Islet precursor cell (in vitro differentiated cells): Measurements from ENCODE around the gene GBGT1.

Experiments
- DNase-seq: peaks from one replicate; pipeline ENCODE4 v3.0.0-alpha.2; 2018

GBGT1 gene

DNA sequence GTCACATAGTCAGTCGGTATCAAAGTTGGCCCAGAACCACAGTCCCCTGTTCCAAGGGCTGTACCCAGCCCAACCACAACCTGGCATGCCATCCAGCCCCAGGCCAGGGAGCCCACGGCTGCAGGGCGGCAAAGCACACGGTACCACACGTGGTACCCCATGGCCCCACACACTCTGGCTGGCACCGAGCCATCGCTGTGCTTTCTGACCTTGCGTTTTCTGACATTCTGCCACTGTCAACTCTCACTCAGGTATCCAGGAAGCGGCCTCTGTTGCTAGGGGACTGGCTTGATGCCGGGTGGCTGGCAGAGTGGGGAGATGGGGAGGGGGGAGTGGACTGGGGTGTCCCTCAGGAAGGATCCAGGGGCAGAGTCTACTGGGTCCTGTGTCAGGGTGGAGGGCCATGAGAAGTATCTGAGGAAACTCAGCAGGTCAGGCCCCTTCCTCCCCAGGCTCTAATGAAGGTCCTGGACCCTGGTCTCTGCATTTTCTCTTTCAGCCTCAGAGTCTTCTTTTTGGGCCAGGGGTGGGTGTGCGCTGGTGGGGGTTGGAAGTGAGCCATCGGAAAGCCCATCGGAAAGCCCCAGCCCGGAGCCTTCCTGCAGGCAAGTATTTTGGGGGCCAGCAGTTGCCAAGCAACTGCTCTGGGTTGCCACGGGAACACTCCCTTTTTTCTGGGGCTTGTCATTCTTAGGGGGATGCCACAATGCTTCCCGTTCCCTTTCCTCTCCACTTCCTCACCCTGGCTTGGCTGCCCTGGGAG, 21.7 kb downstream of the GBGT1 start:
- DNase-seq: no peak

- DNase-seq: no peak
Measured at GRCh38 chr9:133140606-133141005, 23.1 kb downstream of the GBGT1 start.

GRCh38 chr9:133140174-133140505, 23.6 kb downstream of the GBGT1 start:
- no peak for DNase-seq

DNA sequence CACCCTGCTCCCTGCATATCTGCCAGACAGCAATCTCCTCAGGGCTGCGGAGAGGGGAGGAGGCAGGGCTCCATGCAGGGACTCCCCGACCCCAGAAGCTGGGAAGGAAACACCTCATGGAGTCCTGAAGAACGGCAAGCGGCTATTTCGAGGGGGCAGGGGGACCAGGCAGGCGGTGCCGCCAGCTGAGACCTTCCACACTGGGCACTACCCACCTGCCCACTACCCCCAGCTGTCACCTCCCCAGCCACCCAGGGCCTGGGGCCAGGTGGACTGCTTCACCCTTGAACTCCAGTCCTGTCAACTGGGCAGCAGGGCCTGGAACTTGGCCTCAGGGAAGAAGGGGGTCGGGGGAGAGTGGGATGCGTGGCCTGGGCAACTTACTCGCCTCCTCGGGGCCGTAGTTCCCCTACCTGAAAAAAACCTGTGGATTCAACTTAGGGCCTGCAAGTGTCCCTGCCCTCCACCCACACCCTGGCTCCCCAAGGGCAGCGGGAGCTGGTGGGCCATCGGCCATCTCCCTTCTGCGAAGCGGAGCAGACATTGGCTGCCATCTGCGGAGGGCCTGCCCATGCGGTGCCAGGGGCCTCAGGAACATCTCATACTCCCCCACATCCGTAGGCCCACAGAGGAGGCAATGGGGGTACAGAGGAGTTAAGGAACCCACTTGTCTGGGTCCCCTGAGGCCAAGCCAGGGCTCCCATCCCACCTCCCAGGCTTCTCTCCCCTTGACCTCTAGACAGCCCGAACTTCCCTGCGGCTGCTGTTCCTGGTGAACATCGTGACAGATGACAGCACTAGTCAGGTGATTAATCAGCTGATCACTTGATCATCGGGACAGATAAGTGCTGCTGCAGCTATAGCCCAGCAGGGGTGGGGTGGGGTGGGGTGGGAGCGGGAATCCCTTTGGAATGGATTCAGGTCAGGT, 24.2 kb downstream of the GBGT1 start:
- no peak for DNase-seq

DNA sequence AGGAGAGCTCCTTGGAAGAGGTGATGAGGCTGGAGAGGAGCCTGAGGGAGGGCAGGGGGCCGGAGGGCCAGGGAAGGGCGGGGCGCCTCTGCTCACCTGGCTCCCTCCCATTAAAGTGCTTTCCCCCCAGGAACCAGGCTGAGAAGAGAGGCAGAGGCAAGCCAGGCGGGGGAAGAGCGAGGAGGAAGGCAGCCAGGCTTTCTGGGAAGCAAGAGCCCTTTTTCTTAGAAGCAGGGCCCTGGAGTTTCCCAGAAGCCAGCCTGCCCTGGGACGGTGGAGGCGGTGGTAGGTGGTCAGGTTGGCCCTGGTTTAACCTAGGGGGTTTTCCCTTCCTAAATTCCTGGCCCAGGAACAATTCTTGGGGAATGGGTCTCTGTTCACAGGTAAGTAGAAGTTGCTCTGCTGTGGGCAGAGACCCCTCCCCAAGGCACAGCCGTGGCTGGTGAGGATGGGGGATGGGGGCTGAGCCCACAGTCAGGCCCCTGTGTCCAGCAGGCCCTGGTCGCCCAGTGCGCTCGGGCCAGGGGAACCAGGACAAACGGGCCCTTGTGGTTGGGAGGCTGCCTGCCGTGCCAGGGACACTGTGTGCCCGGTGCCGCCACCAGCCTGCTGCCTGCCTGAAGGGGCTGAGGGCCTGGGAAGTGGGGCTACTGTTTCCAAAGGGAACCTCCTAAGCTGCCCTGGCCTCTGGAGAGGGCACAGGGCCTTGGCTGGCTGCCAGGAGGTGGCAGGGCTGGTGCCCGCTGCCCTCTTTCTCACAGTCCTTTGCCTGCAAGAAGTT, 26.1 kb downstream of the GBGT1 start:
- DNase-seq: no peak

DNA sequence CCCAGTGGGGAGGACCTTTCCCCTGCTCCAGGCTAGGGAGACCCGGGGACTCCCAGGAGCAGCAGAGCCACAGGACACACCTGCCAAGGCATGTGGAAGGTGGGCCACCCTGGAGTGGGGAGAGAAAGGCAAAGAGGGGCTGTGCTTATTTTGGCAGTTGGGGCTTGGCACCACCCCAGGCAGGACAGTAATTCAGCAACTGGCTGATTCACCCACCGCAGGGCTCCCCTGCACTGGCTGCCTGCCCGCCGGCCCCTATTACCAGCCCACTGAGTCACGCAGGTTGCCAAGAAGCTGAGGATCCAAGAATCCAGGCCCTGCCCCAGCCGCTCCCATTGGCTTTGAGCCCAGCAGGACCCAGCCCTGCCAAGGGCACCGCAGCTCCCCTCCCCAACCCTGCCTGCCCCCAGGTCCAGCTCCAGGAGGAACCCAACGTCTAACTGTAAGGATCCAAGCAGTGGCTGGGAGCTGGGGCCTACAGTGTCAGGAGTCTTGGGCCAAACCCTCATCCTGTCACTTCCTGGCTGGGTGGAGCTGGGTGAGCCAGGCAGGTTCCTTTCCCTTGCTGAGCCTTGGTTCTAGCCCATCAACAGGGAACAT, 28.5 kb downstream of the GBGT1 start:
- DNase-seq: no peak

GRCh38 chr9:133134388-133135145, 29.1 kb downstream of the GBGT1 start:
- no peak for DNase-seq

DNA sequence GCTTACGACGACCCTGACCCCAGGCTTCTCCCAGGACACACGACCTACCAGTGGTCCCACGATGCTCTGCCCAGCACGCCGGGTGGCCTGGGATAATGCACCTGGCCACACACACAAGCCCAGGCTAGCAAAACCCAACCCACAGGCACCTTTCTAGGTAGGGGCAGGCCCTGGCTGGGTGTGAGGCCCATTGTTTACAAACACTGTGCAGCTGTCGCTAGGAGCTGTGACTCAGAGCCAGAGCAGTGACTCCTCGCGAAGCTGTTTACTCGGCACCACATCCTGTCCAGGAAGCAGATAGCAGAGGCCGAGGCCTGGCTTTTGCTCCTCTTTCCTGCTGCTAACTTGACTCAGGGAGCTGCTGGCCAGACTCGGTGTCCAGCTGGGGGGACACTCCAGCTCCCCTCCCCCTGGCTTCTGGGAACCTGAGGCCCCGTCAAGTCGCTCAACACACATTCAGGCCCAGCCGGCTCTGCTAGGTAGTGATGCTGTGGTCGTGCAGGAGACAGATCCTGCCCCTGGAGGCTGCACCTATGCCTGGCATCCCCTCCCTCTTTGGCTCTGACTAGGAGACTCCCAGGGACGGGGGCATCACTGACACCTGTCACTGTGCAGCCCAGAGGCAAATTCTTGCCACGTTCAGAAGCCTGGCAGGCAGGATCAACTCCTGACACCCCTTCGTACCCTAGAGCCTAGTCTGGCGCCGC, 29.9 kb downstream of the GBGT1 start:
- DNase-seq: peak; percentile 99

- DNase-seq: no peak
Measured at GRCh38 chr9:133132174-133132573, 31.5 kb downstream of the GBGT1 start.

- DNase-seq: no peak
Measured at GRCh38 chr9:133131506-133131905, 32.2 kb downstream of the GBGT1 start.

DNA sequence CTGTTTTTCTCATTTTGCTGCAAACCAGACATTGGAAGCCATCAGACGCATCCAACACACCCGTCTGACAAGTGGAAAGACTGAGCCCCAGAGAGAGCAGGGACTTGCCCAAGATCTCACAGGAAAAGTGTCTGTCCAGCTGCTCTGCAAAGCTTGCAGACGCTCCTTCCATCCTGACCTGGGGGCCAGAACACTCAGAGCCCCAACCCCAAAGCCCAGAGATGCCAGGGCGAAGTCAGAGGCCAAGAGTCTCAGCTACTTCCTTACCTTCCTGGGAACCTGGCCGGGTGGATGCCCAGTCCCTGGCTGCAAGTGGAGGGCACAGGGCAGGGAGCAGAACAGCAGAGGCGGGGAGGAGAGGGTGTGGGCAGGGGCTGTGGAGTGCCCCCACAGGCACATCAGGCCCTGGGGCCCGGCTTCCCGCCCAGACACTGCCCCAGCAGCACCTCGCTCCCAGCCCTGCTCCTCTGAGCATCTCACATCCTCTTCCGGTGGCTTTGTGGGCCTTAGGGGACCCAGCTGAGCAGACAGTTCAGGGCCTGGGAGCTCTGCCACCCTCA, 32.9 kb downstream of the GBGT1 start:
- DNase-seq: no peak

DNA sequence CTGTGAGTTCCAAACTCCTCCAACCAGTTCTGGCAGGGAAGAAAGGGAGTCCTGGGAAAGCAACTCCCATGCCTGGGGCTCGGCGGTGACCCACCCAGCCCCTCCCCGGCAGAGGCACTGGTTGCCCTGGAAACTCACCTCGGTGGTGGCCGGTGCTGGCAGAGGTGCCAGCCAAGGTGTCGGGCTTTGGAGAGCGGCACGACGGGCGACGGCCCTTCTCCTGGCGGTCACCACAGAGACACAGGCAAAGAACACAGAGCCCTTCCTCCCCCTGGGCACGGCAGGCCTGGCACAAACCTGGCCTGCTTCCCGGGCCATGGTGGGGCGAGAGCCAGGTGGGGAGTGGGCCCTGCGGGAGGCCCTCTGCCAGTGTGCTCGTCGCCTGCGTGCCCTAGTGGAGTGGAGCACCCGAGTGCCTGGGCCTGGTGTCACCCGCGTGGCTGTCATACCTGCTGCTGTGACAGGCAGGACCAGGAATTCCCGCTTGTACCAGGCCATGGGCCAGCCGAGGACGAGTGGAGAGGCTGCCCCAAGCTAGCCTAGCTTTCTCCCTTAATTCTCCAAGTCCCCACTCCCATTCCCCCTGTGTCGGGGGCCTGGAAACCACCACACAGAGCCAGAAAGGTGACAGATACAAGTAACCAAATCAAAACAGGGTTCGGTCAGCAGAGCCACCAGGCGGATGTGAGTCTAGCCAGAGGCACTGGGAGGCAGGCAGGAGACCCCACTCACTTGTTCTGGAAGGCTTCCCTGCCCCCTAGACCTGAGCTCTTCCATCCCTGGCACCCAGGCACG, 34.5 kb downstream of the GBGT1 start:
- DNase-seq: no peak

- no peak for DNase-seq
Measured at GRCh38 chr9:133128152-133128551, 35.6 kb downstream of the GBGT1 start.

DNA sequence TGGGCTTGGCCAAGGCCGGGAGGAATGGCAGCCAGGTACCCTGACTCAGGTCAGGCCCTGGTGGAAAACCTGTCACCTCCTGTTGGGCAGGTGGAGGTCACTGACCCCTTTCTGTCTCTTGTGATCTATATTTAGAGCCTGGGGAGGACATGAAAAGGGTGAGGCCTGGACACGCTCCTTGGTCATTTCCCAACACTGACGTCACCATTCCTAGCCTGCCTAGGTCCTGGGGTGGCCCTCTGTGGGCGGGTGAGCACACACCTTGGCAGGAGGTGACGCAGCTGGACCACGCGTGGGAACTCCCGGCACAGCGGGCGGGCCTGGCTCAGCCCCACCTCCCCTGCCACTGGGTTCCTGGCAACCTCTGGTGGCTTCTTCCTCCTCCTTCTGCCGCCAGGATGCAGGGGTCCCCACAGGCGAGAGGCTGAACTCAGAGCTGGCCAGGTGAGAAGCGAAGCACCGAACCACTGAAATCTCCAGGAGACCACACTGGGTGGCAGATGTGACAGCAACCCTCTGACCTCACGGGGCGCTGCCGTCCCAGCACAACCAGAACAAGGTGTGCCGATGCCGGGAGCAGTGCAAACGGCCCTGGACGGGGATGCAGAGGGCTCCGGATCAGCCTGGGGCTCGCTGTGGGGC, 36.3 kb downstream of the GBGT1 start:
- no peak for DNase-seq

DNA sequence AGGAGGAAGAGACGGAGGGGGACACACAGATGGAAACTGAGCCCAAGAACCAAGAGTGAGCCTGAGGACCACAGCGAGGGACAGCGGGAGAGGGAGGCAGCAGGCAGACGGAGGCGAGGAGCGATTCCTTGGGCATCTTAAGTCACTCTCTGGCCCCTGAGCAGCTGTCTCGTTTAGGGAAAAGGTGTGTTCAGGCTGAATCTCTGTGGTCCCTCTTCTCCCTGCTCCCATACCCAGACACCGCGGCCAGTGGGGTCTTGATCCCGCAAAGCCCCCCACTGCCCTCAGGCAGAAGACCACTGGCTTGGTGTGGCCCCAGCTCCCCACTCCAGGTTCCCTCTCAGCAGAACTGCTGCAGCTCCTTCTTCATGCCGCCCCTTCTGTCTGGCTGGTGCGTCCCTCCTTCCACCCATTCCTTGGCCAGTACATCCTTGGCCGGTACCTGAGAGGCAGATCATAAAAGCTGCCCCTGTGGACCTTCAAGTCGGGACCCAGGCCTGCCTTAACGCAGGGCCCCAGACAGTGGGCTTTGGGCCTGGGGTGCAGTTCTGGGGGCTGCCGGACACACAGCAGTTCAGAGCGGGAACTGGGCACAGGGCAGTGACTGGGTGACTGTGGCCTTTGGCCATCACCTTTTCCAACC, 36.9 kb downstream of the GBGT1 start:
- DNase-seq: no peak

GRCh38 chr9:133125941-133126696, 37.6 kb downstream of the GBGT1 start:
- DNase-seq: no peak

- DNase-seq: no peak
Measured at GRCh38 chr9:133124907-133125275, 38.8 kb downstream of the GBGT1 start.

GRCh38 chr9:133124123-133124906, 39.4 kb downstream of the GBGT1 start:
- DNase-seq: no peak
